DMS 273 (cell line): ENCODE results near the gene TAOK1.

Experiments used
- DNase-seq: peaks from one replicate; lab custom pipeline; 2025; ENCODE audit not compliant: unreplicated experiment; lab: John Stamatoyannopoulos, UW

The TAOK1 gene

DNA sequence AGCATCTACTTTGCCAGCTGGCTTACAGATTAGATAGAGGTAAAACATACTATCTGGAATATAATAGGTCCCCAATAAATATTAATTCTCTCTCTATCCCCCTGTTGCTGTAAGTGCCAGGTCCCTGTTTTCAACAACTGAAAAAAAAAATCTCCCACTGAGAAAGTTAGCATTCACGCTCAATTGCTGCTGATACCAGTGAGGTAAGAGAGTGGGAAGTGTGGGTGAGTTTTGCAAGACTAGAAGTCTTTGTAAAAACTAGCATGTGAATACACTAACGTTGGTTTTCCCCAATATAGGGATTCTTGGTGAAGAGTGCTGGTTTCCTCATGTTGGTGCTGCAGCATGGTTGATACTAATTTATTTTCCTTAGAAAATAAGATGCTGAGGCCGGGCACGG is 11.7 kb upstream of the TAOK1 start:
- no peak for DNase-seq

DNA sequence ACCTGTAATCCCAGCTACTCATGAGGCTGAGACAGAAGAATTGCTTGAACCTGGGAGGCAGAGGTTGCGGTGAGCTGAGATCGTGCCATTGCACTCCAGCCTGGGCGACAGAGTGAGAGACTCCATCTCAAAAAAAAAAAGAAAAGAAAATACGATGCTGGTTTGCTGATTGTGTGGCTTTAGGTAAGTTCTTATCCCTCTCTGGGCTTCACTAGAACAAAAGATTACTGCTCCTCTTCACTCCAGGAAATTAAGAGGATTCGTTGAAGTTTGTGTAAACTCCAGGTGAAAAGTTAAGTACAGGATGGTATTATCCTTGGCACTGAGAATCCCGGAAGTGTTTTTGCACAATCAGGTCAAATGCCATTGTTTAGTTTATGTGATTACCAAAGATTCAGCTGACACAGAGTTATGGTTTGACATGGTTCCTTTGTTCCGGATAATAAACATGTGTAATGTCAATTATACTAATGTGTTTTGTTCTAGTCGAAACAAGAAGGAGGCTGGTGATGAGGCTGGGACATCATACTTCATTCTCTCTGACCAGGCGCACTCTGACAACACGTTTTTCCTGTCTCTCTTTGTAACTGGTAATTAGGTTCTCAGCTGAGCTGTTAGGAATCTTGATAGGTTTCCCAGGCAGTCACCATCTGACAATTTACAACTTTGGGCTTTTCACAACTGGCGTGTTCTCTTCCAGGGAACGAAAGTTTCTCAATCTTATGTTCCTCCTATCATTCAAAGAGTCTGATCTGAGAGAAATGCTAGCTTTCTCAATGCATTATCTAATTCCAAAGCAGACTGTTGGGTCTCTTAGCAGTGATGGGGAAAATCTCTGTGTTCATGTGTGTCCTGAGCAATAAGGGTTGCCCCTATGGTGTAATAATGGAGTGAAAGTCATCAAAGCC is 10.8 kb upstream of the TAOK1 start:
- DNase-seq = peak; percentile 20

DNA sequence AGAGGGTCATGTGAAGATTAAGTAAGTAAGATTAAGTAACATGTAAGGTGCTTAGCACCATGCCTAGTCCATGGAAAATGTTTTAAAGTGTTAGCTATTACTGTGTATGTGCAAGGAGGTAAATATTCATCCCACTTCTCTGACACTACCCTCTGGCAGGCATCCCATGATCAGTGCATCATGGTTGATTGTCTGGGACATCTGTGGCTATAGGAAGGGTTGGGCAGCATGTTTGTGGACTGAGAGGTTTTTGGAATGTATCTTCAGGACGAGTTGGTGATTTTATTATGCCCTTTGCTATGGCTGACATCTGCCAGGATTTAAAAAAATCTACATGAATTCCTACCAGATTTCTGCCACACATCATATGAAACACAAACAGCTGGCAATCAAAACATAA is 6.5 kb upstream of the TAOK1 start:
- DNase-seq = peak; percentile 18

DNA sequence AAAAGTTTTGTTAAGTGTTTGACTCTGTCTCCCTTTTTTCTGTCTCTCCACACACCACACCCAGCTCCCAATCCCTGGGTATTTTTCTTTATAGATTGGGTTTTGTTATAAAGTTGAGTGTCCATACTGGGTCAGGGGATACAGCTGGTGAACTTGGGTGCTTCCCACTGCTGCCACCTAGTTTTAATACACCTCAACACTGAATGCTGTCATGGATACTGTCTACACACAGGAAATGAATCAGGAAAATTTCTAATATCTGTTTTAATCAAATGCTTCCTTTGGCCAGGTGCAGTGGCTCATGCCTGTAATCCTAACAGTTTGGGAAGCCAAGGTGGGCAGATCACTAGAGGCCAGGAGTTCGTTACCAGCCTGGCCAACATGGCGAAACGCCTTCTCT is 5.3 kb upstream of the TAOK1 start:
- no peak for DNase-seq

DNA sequence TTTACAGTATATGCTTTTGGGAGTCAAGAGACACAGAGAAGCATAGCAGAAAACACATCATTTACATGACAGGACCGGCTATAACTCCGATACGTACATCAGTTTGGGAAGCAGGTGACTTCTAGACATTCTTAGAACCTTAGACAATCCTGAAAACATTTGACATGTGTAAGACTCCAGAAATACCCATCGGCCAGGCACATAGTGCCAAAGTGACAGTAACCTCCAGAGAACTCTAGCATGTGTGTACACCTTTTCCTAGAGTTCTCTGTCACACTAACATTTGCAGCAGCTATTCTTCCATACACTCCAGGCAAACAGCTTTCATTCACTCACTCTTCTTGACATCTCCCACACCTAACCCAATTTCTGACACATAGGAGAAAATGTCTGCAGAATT is 3.4 kb upstream of the TAOK1 start:
- no peak for DNase-seq

DNA sequence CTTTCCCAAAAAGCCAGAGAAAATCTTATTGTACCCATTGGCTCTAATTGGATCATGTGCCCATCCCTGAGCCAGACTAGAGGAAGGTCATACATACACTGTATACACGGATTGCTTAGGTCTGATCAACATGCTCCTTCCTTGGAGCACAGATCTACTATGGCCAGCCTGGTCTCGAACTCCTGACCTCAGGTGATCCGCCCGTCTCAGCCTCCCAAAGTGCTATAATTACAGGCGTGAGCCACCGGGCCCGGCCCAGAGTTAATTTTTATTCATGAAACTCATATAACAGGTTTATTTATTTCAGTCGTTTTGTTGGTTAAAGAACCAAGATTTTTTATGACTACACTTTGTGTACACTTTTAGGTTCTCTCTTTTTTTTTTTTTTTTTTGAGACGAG is 1.2 kb upstream of the TAOK1 start:
- no peak for DNase-seq

DNA sequence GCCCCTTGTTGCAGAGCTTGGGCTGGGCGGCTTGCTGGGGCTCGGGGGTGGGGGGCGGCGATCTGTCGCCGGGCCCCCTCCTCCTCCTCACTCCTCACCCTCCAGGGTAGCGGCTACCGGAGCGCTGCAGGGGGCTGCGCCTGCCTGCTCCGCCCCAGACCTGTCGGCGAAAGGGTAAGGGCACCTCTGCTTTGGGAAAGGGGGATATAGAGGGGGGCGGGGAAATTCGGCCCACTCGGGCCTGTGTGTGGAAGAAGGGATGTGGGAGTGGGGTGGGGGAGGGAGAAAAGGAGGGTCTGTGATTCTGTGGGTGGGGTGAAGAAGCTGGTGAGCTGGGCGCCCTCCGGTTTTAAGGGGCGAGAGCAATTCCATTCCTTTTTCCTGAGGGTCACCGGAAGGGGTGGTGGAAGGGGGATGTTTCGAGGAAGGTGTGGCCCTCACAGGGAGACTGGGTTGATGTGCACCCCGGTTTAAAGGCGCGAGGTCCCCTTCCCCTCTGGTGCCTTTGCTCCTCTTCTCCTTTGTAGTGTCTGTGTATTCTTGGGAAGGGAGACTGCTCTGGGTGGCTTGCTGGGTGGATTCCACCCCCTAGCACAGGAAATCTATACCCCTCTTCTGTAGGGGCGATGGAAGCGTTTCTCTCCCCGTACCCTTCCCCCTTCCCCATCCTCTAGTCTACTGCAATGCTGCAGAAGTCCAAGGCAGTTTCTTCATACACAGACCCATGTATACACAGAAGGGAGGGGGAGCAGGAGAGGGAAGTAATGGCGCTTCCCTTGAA is 878 bp downstream of the TAOK1 start:
- DNase-seq = peak; percentile 65

DNA sequence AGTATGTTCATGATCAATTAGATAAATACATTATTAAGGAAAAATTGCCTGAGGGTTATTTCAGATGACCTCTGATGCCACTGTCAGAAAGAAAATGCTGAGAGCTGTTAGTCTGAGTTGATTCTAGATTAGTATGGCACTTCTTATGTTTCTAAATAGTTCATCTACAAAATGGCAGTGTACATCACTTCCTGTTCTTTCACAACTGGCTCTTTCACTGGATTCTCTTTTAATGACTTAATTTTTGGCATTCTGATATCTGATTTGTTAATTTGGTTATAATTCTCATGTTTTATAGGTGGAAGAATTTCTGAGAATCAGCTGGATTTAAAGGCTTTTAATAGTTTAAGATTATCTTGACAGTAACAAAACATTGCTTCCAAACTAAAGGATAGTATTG is 3.3 kb downstream of the TAOK1 start:
- no peak for DNase-seq

DNA sequence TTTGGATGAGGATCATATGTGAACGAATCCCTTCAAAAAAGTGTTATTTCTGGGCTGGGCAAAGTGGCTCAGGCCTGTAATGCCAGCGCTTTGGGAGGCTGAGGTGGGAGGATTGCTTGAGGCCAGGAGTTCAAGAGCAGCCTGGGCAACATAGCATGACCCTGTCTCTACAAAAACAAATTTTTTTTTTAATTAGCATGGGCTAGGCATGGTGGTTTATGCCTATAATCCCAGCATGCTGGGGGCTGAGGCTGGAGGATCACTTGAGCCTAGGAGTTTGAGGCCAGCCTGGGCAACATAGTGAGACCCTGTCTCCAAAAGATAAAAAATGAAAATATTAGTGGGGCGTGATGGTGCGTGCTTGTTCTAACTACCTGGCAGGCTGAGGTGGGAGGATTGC is 4.6 kb downstream of the TAOK1 start:
- DNase-seq = no peak

DNA sequence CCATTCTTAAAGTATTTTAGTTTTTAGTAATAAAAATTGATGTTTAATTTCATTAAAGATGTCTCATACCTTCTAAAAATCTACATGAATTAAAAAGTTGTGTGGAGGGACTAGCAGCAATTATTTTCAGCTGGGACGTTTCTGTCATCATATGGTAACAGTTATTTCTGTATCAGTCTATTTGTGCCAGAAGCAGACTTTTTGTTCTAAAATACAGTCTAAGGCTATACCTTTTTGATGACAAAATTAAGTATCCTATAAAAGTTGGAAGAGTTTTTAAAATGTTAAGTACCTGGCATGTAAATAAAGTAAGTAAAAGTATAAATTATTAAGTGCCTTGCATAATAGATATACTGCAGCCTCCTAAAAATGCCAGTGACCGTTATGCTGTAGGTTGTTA is 5.9 kb downstream of the TAOK1 start:
- no peak for DNase-seq

DNA sequence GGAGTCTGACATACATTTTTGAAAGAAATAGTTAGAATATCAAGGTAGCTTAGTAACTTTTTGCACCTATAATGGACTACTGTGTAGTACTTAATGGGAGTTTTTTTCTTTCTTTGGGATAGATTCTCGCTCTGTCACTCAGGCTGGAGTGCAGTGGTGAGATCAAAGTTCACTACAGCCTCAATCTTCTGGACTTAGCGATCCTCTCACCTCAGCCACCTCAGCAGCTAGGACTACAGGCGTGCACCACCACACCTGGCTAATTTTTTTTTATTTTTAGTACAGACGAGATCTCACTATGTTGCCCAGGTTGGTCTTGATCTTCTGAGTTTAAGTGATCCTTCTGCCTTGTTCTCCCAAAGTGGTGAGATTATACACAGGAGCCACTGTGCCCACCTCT is 9.5 kb downstream of the TAOK1 start:
- no peak for DNase-seq

DNA sequence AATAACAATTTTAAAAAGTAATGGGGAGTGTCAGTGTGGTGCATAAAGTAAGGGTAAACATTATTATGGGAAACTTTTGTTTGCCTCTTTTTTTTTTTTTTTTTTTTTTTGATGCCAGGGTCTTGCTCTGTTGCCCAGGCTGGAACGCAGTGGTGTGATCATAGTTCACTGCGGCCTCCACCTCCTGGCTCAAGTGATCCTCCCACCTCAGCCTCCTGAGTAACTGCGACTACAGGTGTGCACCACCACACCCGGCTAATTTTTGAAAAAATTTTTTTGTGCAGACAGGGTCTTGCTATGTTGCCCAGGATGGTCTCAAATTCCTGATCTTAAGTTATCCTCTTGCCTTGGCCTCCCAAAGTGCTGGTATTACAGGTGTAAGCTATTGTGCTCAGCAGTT is 10.7 kb downstream of the TAOK1 start:
- no peak for DNase-seq

DNA sequence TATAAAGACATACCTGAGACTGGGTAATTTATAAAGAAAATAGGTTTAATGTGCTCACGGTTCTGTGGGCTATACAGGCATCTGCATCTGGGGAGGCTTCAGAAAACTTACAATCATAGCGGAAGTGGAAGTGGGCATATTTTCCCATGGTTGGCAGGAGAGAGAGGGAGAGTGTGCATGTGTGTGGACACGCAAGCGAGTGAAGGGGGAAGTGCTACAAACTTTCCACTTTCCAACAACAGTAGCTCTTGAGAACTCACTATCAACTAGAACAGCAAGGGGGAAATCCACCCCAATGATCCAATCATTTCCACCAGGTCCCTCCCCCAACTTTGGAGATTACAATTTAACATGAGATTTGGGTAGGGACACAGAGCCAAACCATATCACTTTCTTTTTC is 11.1 kb downstream of the TAOK1 start:
- DNase-seq = no peak

DNA sequence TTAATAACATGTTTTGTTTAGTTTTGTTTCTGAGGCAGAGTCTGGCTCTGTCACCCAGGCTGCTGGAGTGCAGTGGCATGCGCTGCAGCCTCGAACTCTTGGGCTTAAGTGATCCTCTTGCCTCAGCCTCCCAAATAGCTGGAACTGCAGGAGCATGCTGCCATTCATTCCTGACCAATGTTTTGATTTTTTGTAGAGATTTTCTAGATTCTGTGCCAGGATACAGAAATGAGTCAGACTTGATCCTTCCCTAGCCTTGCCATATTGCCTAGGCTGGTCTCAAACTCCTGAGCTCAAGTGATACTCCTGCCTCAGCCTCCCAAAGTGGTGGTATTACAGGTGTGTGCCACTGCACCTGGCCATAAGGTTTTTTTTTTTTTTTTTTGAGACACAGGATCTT is 17.7 kb downstream of the TAOK1 start:
- no peak for DNase-seq

DNA sequence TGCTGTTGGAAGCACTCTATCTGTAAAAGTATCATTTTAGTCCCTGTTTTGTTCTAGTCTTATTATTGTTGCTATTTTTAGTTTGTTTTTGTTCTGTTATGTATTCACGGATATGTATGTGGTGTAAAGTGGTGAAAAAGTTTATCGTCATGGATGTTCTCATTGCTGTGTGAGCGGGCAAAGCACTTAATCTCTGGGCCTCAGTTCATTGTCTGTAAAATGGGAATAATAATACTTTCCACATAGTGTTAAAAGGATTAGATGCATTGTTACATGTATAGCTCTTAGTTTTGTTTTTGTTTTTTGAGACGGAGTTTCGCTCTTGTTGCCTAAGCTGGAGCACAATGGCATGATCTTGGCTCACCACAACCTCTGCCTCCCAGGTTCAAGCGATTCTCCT is 19.8 kb downstream of the TAOK1 start:
- no peak for DNase-seq

DNA sequence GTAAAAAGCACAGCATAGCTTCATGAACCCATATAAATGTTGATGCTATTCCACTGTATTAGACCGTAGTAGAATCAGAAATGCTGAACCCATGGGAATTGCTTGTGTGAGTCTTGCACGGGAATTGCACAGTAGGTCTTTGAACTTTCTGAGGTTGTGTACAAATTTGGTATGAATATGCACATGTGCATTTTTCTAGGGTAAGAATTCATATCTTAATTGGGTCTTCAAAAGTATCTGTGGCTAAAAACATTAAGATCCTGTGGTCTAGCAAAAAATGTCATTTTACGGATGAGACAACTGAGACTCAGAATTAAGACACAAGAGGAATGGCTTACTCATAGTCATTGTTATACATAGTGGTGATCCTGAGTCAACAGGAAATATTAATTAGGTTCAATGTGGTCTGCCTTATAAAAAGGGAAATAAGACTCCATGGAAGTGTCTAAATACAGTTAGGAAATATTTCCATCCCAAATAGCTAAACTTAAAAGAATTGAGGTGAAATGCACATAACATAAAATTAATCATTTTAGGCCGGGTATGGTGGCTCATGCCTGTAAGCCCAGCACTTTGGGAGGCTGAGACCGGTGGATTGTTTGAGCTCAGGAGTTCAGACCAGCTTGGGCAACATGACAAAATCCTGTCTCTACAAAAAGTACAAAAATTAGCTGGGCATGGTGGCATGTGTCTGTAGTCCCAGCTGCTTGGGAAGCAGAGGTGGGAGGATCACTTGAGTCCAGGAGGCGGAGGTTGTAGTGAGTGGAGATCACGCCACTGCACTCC is 22.8 kb downstream of the TAOK1 start:
- no peak for DNase-seq

DNA sequence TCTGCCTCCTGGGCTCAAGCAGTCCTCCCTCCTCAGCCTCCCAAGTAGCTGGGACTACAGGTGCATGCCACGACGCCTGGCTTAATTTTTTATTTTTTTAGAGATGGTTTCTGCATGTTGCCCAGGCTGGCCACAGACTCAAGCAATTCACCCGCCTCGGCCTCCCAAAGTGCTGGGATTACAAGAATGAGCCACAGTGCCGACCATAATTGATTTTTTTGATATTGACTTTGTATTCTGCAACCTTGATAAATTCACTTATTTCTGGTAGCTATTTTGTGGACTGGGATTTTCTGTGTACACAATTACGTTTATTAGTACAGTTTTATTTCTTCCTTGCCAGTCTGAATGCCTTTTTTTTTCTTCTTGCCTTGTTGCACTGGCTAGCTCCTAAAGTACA is 30.0 kb downstream of the TAOK1 start:
- DNase-seq = no peak

DNA sequence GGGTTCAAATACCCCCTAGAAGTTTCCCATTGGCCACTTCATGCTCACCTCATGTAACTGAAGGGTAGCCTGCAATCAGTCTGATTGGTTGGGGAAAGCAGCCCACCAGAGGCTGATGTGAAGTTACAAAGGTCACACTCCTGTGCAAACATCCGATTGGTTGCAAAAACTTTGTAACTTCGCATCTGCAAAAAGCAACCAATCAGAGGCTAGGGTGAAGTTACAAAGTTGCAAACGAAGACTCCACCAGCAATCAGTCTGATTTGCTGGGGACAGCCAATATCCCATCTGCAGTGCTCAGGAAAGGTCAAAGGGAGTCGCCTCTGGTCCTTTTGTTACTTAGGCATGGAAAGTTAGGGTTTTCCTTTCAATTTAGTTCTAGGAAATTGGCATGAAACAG is 40.1 kb downstream of the TAOK1 start:
- DNase-seq = no peak

DNA sequence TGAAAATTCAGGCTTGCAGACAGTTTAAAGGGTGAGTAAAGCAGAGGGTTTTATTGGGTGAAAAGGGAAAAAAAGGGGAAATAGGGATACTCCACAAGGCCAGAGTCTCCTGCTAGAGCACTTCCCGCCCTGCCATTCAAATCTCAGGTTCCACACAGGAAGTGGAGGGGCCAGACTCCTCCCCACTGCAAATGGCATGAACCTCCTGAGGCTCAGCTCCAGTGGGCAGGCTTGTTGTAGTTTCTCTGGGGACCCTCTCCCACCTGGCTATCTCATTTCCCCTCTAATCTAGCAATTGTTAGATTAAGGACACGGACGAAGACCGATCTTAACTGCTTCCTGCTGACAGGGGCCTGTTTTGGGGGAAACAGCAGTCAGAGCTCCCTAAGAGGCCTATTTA is 43.4 kb downstream of the TAOK1 start:
- DNase-seq = no peak

DNA sequence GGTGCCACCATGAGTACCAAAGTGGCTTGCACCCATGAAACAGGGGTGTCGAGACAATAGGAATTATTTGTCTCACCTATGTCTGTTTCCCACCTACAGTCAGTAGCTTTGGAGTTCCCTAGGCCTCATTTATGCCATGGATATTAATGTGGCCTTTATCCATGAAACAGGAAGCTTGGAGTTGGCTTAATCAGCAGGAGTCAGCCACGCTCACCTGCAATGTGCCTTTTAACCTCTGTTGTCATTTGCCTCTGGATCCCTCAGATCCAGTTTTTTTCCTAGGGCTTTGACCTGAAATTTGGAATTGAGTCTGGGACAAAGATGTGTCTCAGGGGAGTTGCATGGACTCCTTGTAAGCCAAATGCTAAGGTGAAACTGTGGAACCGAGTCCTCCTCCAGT is 44.4 kb downstream of the TAOK1 start:
- DNase-seq = no peak

DNA sequence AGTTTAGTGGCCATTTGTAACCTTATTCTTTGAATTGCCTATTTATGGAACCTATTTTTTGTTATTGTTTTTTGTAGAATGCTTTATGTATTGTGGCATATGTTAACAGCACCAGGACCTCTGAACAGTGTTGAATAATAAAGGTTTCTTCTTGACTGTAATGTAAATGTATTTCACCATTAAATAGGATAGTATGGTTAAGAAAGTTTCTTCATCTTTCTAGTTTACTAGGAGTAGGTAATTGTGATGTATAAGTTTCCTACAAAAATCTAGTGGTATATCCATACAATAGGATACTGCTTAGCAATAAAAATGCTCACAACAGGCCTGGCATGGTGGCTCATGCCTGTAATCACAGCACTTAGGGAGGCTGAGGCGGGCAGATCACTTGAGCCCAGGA is 52.3 kb downstream of the TAOK1 start:
- DNase-seq = no peak
